Measurements from ENCODE around the gene PES1. TPM values are rescaled to one million over a fixed set of nuclear protein-coding genes. Genes with fewer than 3 reads are reported as not detected.

Gene PES1
- polyA plus RNA-seq, 3 donors = 32.2 to 36.6 (median 35.6) TPM

DNA sequence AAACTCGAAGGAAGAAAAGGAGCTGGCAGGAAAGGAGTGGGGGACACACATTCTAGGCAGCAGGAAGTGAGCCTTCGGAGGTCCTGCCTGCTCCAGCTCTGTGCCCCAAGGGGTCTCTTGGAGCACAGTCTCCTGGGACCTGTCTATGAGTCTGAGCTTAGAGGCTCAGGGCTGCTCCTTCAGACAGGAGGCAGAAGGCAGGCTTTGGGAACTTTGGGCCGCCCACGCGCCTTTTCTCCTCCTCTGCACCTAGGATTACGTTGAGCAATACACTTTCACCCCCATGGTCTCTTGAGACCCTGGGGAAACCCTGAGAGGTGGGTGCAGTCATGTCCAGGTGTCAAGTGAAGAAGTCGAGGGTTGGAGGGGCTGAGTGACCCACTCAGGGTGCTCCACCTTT is 16.2 kb upstream of the PES1 start:
- Mint-ChIP-seq H3K9me3 (peaks cover 0 to 4% (median 0%) of the 10 kb centered on the region in 7 donors), H3K36me3 (peaks cover 6 to 14% of the 10 kb centered on the region in 2 donors), H3K4me1 (peaks cover 63% of the 10 kb centered on the region), H3K27me3 (ENCODE audit: low read depth in 3 of 3) (no peaks in the 10 kb centered on the region), H3K27ac (peak overlapping the region; percentile 95 to 100 (median 99)), H3K4me3 (peak overlapping the region; percentile 84 to 93)
- Histone ChIP-seq H3K4me3 (replicated peaks in 1 of 3; ENCODE audit: low read depth in 2 of 3, low read length in 3 of 3) (peak overlapping the region in 1 of 3 experiments; percentile 80), H3K27me3 (ENCODE audit: control insufficient read depth in 2 of 2, insufficient read depth in 2 of 2, low read length in 2 of 2) (no peaks in the 10 kb centered on the region), H3K9me3 (replicated peaks in 1 of 2; ENCODE audit: control insufficient read depth in 1 of 2, insufficient read depth in 1 of 2, low read length in 2 of 2) (no peaks in the 10 kb centered on the region), H3K79me2 (ENCODE audit: insufficient read depth, low read length) (no peaks in the 10 kb centered on the region), H3K27ac (ENCODE audit: low read depth in 1 of 2, low read length in 2 of 2) (peak overlapping the region; percentile 90 to 97), H3K9ac (ENCODE audit: insufficient read depth, low read length, poor library complexity, severe bottlenecking) (no peak overlapping the region), H3K4me1 (ENCODE audit: control insufficient read depth in 1 of 2, insufficient read depth in 2 of 2, low read length in 2 of 2) (peaks cover 61 to 66% of the 10 kb centered on the region in 2 donors), H4K20me1 (ENCODE audit: insufficient read depth, low read length) (no peaks in the 10 kb centered on the region), H3K4me2 (replicated peaks; ENCODE audit: extremely low read depth, low read length, poor library complexity, severe bottlenecking) (peak overlapping the region; percentile 87), H3K36me3 (replicated peaks in 1 of 2; ENCODE audit: control insufficient read depth in 1 of 2, insufficient read depth in 2 of 2, low read length in 2 of 2) (no peaks in the 10 kb centered on the region), H2AFZ (ENCODE audit: insufficient read depth, low read depth, low read length, poor library complexity, severe bottlenecking) (no peak overlapping the region)
- DNase-seq = no peak
- WGBS (ENCODE audit: insufficient coverage) = 69% methylated on average over 2 of the region's 7 CpGs
- TF ChIP-seq, protein P1, sequence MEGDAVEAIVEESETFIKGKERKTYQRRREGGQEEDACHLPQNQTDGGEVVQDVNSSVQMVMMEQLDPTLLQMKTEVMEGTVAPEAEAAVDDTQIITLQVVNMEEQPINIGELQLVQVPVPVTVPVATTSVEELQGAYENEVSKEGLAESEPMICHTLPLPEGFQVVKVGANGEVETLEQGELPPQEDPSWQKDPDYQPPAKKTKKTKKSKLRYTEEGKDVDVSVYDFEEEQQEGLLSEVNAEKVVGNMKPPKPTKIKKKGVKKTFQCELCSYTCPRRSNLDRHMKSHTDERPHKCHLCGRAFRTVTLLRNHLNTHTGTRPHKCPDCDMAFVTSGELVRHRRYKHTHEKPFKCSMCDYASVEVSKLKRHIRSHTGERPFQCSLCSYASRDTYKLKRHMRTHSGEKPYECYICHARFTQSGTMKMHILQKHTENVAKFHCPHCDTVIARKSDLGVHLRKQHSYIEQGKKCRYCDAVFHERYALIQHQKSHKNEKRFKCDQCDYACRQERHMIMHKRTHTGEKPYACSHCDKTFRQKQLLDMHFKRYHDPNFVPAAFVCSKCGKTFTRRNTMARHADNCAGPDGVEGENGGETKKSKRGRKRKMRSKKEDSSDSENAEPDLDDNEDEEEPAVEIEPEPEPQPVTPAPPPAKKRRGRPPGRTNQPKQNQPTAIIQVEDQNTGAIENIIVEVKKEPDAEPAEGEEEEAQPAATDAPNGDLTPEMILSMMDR (IDR thresholded peaks at IDR 0.05) = no peak
- intact Hi-C loops (cut with micrococcal nuclease) = loop anchor here in 1 of 2 donors (1.0 to 5.0 kb wide), 3 partner anchors 16 to 359 kb away; partner anchors contain the start of genes MORC2, SLC35E4 and TUG1

DNA sequence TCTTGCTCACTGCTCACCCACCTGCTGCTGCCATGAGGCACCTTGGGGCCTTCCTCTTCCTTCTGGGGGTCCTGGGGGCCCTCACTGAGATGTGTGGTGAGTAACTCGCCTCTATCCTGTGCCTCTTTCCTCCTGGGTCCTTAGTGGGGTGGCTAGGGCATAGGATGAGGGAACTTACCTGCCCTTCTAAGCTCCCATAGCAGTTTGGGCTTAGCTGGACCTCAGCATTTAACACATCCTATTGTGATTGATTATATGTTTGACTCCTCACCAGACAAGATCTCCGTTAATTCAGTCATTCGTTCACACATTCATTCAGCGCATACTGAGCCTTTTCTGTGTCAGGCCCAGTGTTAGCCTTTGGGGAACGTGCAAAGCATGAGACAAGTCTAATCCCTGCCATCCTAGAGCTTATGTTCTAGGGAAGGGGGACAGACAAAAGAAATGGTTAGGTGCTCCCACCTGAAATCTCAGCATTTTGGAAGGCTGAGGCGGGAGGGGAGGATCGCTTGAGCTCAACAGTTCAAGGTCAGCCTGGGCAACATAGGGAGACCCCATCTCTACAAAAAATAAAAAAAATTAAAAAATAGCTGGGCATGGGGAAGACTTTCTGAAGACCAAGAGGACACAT is 15.7 kb upstream of the PES1 start:
- Mint-ChIP-seq H3K27me3 (ENCODE audit: low read depth in 3 of 3) (no peaks in the 10 kb centered on the region), H3K36me3 (peaks cover 6 to 9% of the 10 kb centered on the region in 2 donors), H3K9me3 (peaks cover 0 to 4% (median 0%) of the 10 kb centered on the region in 7 donors), H3K4me3 (peak overlapping the region; percentile 84 to 93), H3K4me1 (peaks cover 63% of the 10 kb centered on the region), H3K27ac (peak overlapping the region; percentile 95 to 100 (median 99))
- Histone ChIP-seq H3K27me3 (ENCODE audit: control insufficient read depth in 2 of 2, insufficient read depth in 2 of 2, low read length in 2 of 2) (no peaks in the 10 kb centered on the region), H3K9ac (ENCODE audit: insufficient read depth, low read length, poor library complexity, severe bottlenecking) (peak overlapping the region; percentile 78), H3K36me3 (replicated peaks in 1 of 2; ENCODE audit: control insufficient read depth in 1 of 2, insufficient read depth in 2 of 2, low read length in 2 of 2) (no peaks in the 10 kb centered on the region), H3K27ac (ENCODE audit: low read depth in 1 of 2, low read length in 2 of 2) (peak overlapping the region; percentile 84 to 97), H3K4me2 (replicated peaks; ENCODE audit: extremely low read depth, low read length, poor library complexity, severe bottlenecking) (peak overlapping the region; percentile 87), H3K4me1 (ENCODE audit: control insufficient read depth in 1 of 2, insufficient read depth in 2 of 2, low read length in 2 of 2) (peaks cover 61 to 66% of the 10 kb centered on the region in 2 donors), H2AFZ (ENCODE audit: insufficient read depth, low read depth, low read length, poor library complexity, severe bottlenecking) (peak overlapping the region; percentile 54), H4K20me1 (ENCODE audit: insufficient read depth, low read length) (no peaks in the 10 kb centered on the region), H3K9me3 (replicated peaks in 1 of 2; ENCODE audit: control insufficient read depth in 1 of 2, insufficient read depth in 1 of 2, low read length in 2 of 2) (no peaks in the 10 kb centered on the region), H3K79me2 (ENCODE audit: insufficient read depth, low read length) (no peaks in the 10 kb centered on the region), H3K4me3 (replicated peaks in 1 of 3; ENCODE audit: low read depth in 2 of 3, low read length in 3 of 3) (peak overlapping the region; percentile 14 to 80 (median 43))
- TF ChIP-seq, protein P1 (IDR thresholded peaks at IDR 0.05) = no peak
- DNase-seq = no peak
- WGBS (ENCODE audit: insufficient coverage) = no CpG with 5 or more reads among the region's 7 CpGs
- intact Hi-C loops (cut with micrococcal nuclease) = loop anchor here in 1 of 2 donors (1.0 to 5.0 kb wide), 3 partner anchors 15 to 360 kb away; partner anchors contain the start of genes MORC2, SLC35E4 and TUG1
